Measurements from ENCODE around the gene IPO13.

The IPO13 gene

DNA sequence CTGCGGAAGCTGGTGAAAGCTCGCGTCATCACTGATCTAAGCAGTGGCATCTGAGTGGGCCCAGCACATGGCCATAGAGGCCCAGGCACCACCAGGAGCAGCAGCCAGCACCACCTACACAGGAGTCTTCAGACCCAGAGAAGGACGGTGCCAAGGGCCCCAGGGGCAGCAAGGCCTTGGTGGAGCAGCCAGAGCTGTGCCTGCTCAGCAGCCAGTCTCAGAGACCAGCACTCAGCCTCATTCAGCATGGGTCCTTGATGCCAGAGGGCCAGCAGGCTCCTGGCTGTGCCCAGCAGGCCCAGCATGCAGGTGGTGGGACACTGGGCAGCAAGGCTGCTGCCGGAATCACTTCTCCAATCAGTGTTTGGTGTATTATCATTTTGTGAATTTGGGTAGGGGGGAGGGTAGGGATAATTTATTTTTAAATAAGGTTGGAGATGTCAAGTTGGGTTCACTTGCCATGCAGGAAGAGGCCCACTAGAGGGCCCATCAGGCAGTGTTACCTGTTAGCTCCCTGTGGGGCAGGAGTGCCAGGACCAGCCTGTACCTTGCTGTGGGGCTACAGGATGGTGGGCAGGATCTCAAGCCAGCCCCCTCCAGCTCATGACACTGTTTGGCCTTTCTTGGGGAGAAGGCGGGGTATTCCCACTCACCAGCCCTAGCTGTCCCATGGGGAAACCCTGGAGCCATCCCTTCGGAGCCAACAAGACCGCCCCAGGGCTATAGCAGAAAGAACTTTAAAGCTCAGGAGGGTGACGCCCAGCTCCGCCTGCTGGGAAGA, 16.4 kb upstream of the IPO13 start:
- DNase-seq (ENCODE audit: low read depth): no peak

DNA sequence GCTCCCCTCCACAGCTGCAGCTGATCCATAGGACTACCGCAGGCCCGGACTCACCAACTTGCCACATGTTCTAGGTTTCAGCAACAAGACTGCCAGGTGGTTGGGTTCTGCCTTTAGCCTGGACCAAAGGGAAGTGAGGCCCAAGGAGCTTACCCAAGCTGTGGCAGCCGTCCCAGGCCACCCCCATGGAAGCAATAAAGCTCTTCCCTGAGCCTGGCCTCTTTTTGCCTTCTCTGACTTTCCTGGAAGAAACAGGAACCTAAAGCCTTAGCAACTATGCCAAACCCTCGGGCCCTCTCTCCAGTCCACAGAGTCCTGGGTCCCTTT, 15.8 kb upstream of the IPO13 start:
- no peak for DNase-seq (ENCODE audit: low read depth)

DNA sequence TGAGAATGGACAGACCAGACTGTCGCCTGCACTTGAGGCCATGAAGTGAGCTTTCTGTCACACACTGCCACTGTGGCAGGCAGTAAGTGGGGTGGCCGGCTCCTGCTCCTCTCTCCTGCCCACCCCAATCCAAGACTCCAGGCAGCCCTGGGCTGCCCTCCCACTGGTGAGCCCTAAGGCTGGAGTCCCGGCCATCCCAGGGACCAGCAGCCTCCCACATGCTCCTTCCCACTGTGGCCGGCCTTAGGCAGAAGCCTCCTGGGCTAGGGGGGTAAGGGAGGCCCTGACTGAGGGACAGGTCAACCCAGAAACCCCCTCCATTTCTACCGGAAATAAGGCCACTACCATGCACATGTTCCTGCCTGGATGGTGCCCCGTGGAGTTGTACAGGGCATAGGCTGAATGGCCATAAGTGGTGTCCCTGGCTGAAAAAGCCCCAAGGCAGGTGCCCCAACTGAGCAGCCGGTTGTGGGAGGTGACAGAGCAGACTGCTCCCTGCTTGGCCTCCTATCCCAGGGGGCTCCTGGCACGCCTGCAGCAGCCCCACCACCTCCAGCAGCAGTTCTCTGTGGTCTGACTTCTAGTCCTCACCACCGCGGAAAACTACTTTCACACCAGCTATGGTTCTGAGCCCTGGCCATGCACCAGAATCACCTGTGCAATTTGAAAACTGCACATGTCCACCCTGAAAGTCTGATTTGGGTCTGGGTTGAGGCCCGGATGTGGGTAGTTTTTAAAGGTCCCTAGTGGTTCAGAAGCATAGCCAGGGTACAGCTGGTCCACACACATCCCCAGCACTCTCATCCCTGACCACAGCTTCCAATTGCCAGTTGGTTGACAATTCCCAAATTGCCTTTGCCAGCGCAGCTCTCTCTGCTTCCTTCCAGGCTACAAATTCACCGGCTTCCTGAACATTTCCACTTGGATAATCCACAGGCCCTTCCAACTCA, 14.8 kb upstream of the IPO13 start:
- no peak for DNase-seq (ENCODE audit: low read depth)

DNA sequence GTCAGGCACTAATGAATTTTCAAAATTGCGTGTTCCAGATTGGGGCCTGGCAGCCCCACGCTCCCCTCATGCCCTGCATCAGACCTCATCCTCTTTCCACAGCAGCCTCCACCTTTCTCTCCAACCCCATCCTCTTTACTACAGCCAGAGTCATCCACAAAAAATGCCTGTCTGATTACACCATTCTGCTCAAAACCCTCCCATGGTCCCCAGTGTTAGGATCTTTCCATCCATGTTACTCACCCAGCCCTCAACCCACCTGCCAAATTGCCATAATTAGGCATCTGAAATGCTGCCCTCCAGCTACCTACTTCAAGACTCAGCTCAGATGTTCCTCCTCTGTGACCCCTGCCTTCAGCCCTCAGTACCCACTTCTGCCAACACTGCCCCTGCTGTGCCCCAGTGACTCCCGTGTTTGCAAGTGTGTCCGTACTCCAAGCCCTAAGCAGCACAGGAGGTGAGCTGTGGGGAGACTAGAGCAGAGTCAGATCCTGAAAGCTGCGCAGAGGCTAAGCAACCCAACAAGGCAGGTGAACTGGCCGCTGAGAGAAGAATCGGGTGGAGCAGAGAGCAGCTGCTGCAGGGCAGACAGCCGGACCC, 13.9 kb upstream of the IPO13 start:
- no peak for DNase-seq (ENCODE audit: low read depth)

DNA sequence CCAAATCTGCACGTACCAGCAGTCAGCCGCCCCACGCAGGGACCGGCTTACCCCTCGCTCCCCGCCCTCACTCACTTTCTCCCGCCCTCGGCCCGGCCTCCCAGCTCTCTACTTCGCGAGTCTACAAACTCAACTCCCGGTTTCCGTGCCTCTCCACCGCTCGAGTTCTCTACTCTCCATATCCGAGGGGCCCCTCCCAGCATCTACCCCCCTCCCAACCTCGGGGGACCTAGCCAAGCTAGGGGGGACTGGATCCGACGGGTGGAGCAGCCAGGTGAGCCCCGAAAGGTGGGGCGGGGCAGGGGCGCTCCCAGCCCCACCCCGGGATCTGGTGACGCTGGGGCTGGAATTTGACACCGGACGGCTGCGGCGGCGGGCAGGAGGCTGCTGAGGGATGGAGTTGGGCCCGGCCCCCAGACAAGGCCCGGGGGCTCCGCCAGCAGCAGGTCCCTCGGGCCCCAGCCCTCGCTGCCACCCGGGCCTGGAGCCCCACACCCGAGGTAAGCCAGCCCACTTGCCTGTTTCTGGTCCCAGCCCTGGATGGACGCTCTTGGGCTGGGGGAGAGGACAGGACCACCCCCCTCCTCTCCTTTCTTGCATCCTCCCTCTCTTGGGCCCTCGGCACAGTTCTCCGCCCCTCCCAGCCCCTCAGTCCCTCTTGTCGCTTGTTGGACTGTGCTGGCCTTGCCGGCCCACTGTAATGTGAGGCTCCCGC, 13.2 kb upstream of the IPO13 start, which contains the start of gene ARTN:
ARTN (plus strand) TSS at position 416 of the 715 bp plus-strand sequence. CDS start 1,856 bp downstream, outside the sequence.
- no peak for DNase-seq (ENCODE audit: low read depth)

DNA sequence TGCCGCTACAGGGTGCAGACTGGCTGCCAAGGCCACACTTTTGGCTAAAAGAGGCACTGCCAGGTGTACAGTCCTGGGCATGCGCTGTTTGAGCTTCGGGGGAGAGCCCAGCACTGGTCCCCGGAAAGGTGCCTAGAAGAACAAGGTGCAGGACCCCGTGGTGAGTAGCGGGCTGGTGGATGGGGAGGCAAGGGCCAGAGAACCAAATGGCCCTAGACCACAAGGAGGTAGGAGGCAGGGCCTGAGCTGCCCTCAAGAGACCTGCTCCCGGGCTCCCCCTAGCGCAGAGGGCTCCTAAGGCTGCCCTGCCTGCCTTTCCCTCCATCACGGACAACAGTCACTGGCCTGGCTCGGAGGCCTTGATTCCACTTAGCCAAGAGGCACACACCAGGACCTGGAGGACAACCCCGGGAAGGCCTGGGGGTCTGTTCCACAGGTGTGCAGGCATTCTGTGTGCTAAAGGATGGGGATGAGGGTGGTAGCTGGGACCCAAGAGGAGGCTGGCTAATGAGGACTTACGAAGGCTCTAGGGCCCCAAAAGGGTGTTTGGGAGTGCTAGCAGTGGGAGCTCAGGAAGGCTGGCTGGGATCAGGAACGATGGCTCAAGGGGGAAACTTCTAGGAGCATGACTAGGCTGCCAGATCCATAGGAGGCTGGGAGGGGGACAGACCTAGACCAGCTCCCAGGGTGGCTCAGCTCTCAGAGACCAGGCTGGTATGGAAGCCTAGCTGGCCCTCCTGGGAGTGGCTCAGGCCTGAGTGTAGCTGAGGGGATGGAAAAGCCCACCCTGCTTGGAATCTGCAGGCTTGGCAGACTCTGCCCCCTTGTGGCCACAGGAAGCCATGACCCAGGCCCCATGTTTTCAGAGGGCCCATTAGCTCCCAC, 12.4 kb upstream of the IPO13 start:
- no peak for DNase-seq (ENCODE audit: low read depth)

DNA sequence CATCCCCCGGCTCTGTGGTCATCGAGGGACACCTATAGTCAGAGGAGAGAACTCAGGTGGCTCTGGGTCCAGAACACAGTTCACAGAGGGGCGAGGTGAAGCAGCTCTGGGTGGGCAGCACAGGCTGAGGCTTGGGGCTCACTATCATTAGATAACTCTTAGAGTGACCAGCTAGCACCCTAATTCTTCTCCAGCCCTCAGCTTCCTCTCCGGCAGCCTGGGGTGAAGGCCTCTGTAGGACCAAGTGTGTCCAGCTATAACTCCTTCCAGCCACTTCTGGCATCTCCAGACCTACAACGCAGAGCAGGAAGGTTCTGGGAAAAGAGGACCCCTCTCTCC, 11.8 kb upstream of the IPO13 start:
- no peak for DNase-seq (ENCODE audit: low read depth)

DNA sequence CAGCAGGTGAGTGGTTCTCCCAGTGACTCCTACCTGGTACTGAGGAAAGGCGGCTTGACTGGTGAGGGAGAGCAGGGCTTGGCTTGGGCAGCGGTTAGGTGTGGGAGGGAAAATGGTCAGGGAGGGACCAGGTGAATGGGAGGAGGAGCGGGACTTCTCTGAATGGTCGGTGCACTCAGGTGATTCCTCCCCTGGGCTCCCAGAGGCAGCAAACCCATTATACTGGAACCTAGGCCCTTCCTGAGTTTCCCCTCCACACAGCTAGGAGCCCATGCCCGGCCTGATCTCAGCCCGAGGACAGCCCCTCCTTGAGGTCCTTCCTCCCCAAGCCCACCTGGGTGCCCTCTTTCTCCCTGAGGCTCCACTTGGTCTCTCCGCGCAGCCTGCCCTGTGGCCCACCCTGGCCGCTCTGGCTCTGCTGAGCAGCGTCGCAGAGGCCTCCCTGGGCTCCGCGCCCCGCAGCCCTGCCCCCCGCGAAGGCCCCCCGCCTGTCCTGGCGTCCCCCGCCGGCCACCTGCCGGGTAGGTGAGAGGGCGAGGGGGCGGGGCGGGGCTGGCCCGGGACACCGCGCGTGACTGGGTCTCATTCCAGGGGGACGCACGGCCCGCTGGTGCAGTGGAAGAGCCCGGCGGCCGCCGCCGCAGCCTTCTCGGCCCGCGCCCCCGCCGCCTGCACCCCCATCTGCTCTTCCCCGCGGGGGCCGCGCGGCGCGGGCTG, 10.9 kb upstream of the IPO13 start:
- DNase-seq (ENCODE audit: low read depth): no peak

DNA sequence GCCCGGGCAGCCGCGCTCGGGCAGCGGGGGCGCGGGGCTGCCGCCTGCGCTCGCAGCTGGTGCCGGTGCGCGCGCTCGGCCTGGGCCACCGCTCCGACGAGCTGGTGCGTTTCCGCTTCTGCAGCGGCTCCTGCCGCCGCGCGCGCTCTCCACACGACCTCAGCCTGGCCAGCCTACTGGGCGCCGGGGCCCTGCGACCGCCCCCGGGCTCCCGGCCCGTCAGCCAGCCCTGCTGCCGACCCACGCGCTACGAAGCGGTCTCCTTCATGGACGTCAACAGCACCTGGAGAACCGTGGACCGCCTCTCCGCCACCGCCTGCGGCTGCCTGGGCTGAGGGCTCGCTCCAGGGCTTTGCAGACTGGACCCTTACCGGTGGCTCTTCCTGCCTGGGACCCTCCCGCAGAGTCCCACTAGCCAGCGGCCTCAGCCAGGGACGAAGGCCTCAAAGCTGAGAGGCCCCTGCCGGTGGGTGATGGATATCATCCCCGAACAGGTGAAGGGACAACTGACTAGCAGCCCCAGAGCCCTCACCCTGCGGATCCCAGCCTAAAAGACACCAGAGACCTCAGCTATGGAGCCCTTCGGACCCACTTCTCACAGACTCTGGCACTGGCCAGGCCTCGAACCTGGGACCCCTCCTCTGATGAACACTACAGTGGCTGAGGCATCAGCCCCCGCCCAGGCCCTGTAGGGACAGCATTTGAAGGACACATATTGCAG, 10.2 kb upstream of the IPO13 start:
- no peak for DNase-seq (ENCODE audit: low read depth)

DNA sequence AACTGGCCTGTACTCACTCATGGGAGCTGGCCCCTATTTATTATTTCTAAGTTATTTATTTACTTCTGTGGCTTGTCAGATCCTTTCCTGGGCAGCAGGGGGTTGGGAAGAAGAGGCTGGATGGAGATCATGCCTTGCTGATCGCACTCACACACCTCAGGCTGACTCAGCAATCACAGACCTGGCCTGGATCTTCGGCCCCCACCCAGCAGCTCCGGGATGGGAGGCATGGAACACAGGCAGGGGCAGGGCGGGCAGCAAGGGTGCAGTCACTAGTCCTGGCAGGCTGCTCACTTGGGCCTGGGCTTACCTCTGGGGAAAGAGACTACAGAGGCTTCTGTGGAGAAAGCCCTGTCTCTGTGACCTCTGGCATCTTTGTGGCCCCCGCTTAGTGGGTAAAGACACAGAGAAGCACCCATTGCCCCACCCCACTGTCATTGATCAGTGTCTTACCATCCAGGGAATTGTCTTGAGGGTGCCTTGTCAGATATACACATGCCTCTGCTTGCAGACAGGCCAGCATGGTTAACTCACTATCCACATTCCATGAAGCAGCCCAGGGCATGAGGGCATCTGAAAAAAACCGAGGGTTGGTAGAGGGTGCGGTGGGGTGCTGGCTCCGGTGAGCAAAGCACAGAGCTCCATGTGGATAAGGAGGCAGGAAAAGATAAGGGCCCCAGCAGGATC, 9.4 kb upstream of the IPO13 start:
- DNase-seq (ENCODE audit: low read depth): no peak

DNA sequence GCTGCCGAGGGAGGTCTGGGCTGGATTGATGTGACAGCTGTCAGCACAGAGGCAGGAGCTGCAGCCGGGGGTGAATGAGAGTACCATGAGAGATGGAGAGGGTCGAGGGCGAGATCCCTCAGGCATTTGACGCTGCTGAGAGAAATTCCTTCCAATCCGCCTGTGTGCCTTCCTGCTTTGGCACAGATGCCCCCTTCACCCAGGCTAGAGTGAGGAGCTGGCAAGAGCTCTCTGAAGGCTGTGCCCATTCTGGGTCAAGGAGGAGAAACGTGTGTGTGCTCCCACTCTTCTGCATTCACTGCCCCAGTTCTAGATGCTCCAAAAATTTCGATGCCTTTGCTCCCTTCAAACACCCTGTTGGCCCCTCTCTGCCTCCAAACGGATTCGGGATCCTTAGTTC, 8.4 kb upstream of the IPO13 start:
- no peak for DNase-seq (ENCODE audit: low read depth)

DNA sequence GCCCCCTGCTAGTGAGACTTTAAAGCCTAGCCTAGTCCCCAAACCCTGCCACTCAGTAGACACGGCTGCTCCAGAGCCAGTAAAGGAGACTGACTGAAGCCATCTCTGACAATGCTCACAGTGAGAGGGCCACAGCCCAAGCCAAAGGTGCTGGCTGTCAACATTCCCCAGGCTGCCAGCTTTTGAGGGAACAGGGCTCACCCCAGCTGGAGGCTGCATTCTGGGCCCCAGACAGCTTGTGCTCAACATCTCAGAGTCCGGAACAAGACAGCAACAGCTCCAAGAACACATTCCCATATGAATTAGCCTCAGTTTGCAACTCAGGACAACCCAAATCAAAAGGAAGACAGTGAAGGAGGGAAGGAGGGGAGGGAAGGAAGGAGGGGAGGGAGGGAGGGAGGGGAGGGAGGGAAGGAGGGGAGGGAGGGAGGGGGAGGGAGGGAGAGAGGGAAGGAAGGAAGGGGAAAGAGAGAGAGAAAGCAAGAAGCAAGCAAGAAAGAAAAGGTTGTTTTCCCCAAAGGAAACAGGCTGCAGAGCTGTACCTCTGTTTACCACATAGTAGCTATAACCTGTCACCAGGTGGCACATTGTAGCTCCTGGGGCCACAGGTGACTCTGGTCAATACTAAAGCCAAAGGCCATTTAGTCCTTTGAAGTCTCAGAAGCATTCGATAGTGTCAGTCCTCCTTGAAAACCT, 7.7 kb upstream of the IPO13 start:
- no peak for DNase-seq (ENCODE audit: low read depth)

DNA sequence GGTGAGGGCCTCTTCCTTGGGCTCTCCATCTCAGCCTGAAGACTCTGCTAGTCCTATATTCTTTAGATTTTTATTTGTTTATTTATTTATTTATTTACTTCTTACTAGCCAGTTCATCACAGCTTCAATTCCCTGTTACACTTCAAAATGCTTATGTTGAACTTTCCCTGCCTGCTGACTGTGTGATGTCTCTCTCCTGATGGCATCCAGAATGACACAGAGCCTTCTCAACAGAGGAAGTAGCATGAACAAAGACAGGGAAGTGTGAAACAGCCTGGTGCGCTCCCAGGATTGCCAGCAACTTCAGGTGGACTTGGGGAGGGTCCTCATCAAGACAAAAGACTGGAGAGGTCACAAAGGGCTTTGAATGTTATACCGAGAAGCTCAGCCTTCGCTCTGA, 4.3 kb upstream of the IPO13 start:
- DNase-seq (ENCODE audit: low read depth): no peak

DNA sequence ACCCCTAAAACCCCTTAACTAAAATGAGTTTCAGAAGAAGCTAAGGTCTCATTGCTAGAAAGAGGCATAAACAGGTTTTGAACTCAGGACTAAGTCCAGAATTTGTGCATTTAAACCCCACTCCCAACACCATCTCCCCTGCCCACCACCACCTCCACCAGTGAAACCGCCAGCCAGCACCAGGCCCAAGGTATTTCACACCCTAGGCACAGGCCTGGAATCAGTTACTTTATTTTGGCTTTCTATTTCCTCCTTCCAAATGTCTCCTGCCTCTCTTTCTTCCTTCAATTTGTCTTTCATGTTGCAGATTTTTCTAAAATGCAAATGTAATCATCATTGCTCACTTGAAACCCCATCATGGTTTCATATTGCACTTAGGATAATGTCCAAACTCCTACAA, 1.9 kb upstream of the IPO13 start:
- DNase-seq (ENCODE audit: low read depth): no peak

DNA sequence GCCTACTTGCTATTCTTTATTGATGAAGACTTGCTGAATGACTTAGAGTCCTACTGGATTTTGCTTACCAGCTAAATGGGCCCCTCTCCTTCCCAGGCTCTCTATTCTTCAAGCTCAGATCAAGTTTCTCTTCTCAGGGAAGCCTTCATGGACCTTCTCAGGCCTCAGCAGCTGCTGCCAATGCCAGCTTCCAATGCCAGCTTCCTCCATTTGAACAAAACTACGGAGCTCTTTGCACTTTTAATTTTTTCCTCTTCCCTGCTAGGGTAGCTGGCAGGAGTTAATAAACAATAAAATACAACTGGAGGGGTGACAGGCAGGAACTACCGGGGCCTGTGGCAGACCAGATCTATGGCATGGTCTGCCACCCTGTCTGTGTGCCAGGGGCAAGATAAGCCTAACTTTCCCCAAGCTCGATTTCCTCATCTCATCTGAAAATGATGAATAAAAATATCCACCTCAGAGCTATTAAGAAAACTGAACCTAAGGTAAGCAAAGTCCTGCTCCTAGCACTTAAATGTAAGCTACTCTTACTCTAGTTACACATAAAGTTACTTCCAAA, 995 bp upstream of the IPO13 start:
- DNase-seq (ENCODE audit: low read depth): no peak

DNA sequence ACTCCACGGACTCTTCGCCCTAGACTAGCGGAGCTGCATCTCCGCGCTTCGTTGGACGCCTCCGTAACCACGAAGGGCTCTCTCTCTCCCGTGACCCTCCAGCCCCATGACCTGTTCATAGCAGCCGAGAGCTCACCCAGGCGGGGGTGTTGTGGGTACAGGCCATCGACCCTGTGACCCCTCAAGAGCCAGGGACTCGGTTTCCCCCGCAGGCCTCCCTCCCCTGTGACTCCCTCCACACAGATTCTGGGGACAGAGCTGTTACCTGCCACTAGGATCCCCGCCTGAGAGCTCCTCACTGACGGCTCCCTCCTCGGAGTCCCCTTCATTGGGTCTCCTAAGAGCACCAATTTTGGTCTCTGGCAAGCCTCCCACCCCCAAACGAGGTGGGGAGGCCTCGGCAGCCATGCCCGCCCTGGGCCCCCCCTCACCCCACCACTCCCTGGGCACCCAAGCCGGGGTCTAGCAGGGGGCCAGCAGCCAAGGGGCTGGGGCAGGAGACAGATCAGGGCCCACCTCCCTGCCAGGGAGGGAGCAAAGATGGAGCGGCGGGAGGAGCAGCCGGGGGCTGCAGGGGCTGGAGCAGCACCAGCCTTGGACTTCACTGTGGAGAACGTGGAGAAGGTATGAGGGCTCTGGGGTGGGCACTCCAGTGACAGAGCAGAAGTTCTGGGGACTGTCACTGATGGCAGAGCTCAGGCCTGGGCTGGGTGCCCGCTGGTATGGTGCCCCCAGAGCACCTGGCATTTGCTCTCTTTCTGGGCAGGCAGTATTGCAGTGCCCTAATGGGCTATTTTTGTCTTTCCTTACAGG, 517 bp downstream of the IPO13 start:
- DNase-seq (ENCODE audit: low read depth): no peak

DNA sequence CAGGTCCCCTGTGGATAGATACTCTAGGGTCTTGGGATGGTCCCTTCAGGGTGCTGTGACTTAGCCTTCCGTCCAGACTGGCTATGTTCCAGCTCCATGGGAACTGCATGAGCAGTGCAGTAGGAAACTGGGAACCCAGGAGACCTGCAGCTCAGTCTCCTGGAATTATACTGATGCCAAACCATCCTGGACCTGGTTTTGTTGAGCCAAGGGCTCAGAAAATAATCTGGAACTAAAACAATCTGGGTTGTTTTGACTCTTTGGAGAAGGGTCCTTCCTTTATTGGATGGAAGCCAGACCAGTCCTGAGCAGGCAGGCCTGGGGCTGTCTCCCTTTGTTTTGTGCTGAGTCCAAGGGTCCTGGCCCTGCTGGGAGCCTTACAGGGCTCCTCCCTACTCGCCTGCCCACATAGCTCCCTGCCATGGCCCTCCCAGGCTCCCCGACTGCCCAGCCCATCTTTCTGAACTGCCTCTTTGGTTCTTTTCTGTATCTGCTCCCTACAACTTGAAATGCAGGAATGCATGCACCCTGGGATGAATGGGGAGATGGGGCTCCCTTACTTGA, 1.2 kb downstream of the IPO13 start:
- DNase-seq (ENCODE audit: low read depth): no peak
